B cell (primary cell): Measurements from ENCODE around the gene MCM6. TPM values are rescaled to one million over a fixed set of nuclear protein-coding genes. Genes with fewer than 3 reads are reported as not detected.

Experiments
- ATAC-seq: fragments of 200-7000 bp; cut with Tn5 transposase; one replicate; pipeline ENCODE4 v1.10.0; 2021; ENCODE audit warnings: low read depth, mild to moderate bottlenecking, moderate number of reproducible peaks, moderate library complexity
- CTCF ChIA-PET: fragments of 350-600 bp; sonication (Branson Sonifier 250); formaldehyde crosslinking; loops from one replicate; lab custom pipeline; 2021; ENCODE audit warnings: antibody characterized with exemption, inconsistent platforms; lab: Charles Lee
- POLR2A ChIA-PET: fragments of 350-600 bp; sonication (Branson Sonifier 250); formaldehyde crosslinking; loops from one replicate; lab custom pipeline; 2021; ENCODE audit warnings: antibody characterized with exemption; lab: Charles Lee
- DNase-seq: peaks from one replicate; pipeline ENCODE4 v3.0.0; 2013
- H2AFZ ChIP-seq: 2 replicates; pipeline ENCODE4 v1.6.1; 2012; ENCODE audit warnings: mild to moderate bottlenecking, low read depth, low read length; ENCODE audit not compliant: insufficient read depth, poor library complexity, severe bottlenecking
- H3K27ac ChIP-seq, 2 donors: 1 replicate in 1 of 2; 2 replicates in 1 of 2; pipeline ENCODE4 v1.5.1; 2012 to 2013; ENCODE audit warnings: low read length in 2 of 2, mild to moderate bottlenecking in 2 of 2, moderate library complexity in 1 of 2
- H3K27me3 ChIP-seq, 4 experiments: fragments of 200-600 bp in 1 of 4; sonication (generic) in 1 of 4; replicated peaks in 1 of 4; 1 replicate in 2 of 4; 2 replicates in 2 of 4; pipeline versions ENCODE4 v1.6.1 to v1.7.0; 2013 to 2016; ENCODE audit warnings: low read length in 3 of 4, mild to moderate bottlenecking in 2 of 4, mixed read lengths in 1 of 4, moderate library complexity in 1 of 4; ENCODE audit not compliant: insufficient read depth in 4 of 4, control insufficient read depth in 3 of 4; ENCODE audit errors: control extremely low read depth in 1 of 4
- H3K36me3 ChIP-seq, 2 experiments: replicated peaks in 1 of 2; 1 replicate in 1 of 2; 2 replicates in 1 of 2; pipeline versions ENCODE4 v1.6.1 to v1.7.1; 2013; ENCODE audit warnings: low read length in 1 of 2; ENCODE audit not compliant: insufficient read depth in 2 of 2, control insufficient read depth in 1 of 2; ENCODE audit errors: control extremely low read depth in 1 of 2, extremely low read depth in 1 of 2
- H3K4me1 ChIP-seq, 2 donors: fragments of 200-600 bp in 1 of 2; sonication (generic) in 1 of 2; 1 replicate in 1 of 2; 2 replicates in 1 of 2; pipeline versions ENCODE4 v1.5.1 to v1.6.1; 2013 to 2017; ENCODE audit warnings: low read length in 2 of 2; ENCODE audit not compliant: control insufficient read depth in 2 of 2, insufficient read depth in 2 of 2
- H3K4me2 ChIP-seq: replicated peaks from 2 replicates; pipeline ENCODE3; 2012; ENCODE audit warnings: mild to moderate bottlenecking, low read depth, low read length; ENCODE audit not compliant: poor library complexity, severe bottlenecking
- H3K4me3 ChIP-seq, 5 experiments: fragments of 200-600 bp in 1 of 5; sonication (generic) in 1 of 5; 1 replicate in 3 of 5; 2 replicates in 2 of 5; pipeline versions ENCODE4 v1.5.1 to v1.7.0; 2011 to 2016; ENCODE audit warnings: low read length in 4 of 5, mild to moderate bottlenecking in 4 of 5, low read depth in 2 of 5, control low read depth in 1 of 5, moderate library complexity in 1 of 5; ENCODE audit not compliant: insufficient read depth in 1 of 5; ENCODE audit errors: control extremely low read depth in 1 of 5, extremely low read depth in 1 of 5
- H3K79me2 ChIP-seq: fragments of 200-600 bp; sonication (generic); one replicate; pipeline ENCODE4 v1.6.0; 2016; ENCODE audit warnings: low read length; ENCODE audit not compliant: control insufficient read depth, insufficient read depth
- H3K9ac ChIP-seq: fragments of 200-600 bp; sonication (generic); 2 replicates; pipeline ENCODE4 v1.6.1; 2017; ENCODE audit warnings: mild to moderate bottlenecking, low read length, moderate library complexity
- H3K9me3 ChIP-seq, 3 donors: one replicate each; pipeline versions ENCODE4 v1.6.1 to v1.7.1; 2013; ENCODE audit warnings: low read length in 2 of 3; ENCODE audit not compliant: control insufficient read depth in 2 of 3, insufficient read depth in 1 of 3; ENCODE audit errors: control extremely low read depth in 1 of 3
- H4K20me1 ChIP-seq: 2 replicates; pipeline ENCODE4 v1.6.0; 2012; ENCODE audit warnings: mild to moderate bottlenecking, low read length; ENCODE audit not compliant: insufficient read depth, control insufficient read depth, poor library complexity, severe bottlenecking
- H3K27ac Mint-ChIP-seq: one replicate; pipeline ENCODE4 v1.8.0; 2021; ENCODE audit warnings: mixed read lengths
- H3K27me3 Mint-ChIP-seq: one replicate; pipeline ENCODE4 v1.8.0; 2021; ENCODE audit warnings: mixed read lengths
- H3K4me1 Mint-ChIP-seq: one replicate; pipeline ENCODE4 v1.8.0; 2021; ENCODE audit warnings: mixed read lengths
- H3K4me3 Mint-ChIP-seq: one replicate; pipeline ENCODE4 v1.8.0; 2021; ENCODE audit warnings: mixed read lengths
- H3K9me3 Mint-ChIP-seq: one replicate; pipeline ENCODE4 v1.8.0; 2022; ENCODE audit warnings: mixed read lengths; ENCODE audit not compliant: insufficient read depth
- EZH2 ChIP-seq: IDR thresholded peaks from 2 replicates; pipeline ENCODE4 v1.6.1; 2012; ENCODE audit warnings: borderline replicate concordance, low read depth, mild to moderate bottlenecking, moderate library complexity, low read length; ENCODE audit not compliant: insufficient read depth, poor library complexity, severe bottlenecking
- WGBS: methylation state at CpG from one replicate; pipeline ENCODE4 v1.1.5; 2013; ENCODE audit warnings: missing lambda C conversion rate; ENCODE audit not compliant: insufficient coverage; 5-methylcytosine and 5-hydroxymethylcytosine counted together
- intact Hi-C: fragments of 100-400 bp; cut with micrococcal nuclease; formaldehyde crosslinking; loops from one replicate; pipeline ENCODE4 v1.10.0; 2022
- polyA plus RNA-seq: library from polyadenylated mRNA; depleted of rRNA; stranded (reverse); fragments of >200 nt; gene quantifications from 2 replicates; pipeline ENCODE4 v1.2.3, GENCODE V29; 2012
- total RNA-seq, 2 donors: library from RNA; stranded (reverse); fragments of 120-200 nt in 1 of 2; gene quantifications; 1 replicate in 1 of 2; 2 replicates in 1 of 2; pipeline versions ENCODE4 v1.2.3 to v1.2.4, GENCODE V29; 2013 to 2022
- TF ChIP-seq, protein P1 (sequence below): fragments of 200-600 bp; IDR thresholded peaks from one replicate; pipeline ENCODE4 v1.8.0; 2022; ENCODE audit warnings: antibody characterized with exemption, mild to moderate bottlenecking

The MCM6 gene
- total and polyA plus RNA-seq, 2 donors (not counting 1 experiment from before 2014, with no cell fraction given): 2.3 to 30.0 TPM

DNA sequence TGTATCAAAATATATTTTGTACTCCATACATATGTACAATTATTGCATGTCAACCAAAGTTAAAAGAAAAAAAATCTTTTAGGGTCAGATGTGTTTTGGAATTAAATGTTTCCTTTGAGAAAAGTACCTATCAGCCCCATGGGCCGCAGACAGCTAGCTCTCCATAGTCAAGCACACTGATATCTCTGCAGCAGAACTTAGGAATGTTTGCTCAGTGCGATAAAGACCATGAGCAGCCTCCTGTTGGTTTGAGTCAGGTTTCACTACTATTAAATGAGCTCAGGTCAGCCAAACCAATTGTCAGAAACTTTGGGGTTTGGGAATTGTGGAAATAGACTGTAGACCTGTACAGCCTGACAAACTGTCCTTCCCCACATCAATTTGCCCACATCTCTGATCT, 73.0 kb downstream of the MCM6 start:
- H3K9me3 ChIP-seq: peaks cover 3 to 22% (median 16%) of the 10 kb centered on the region in 3 donors
- H2AFZ ChIP-seq: no peak overlapping the region
- H3K4me3 ChIP-seq: no peak overlapping the region
- H3K9ac ChIP-seq: no peak overlapping the region
- ChIA-PET CTCF (no interaction called here), POLR2A (no interaction called here)
- ATAC-seq: no peak
- no peak overlapping the region for H3K27ac ChIP-seq
- H3K4me1 ChIP-seq: no peaks in the 10 kb centered on the region
- H3K4me2 ChIP-seq: no peak overlapping the region
- Mint-ChIP-seq H3K27ac (no peak overlapping the region), H3K9me3 (peaks cover 7% of the 10 kb centered on the region), H3K4me3 (no peak overlapping the region), H3K4me1 (no peaks in the 10 kb centered on the region), H3K27me3 (no peaks in the 10 kb centered on the region)
- H3K79me2 ChIP-seq: no peaks in the 10 kb centered on the region
- intact Hi-C loops: no loop called here
- H4K20me1 ChIP-seq: no peaks in the 10 kb centered on the region
- DNase-seq: no peak
- TF ChIP-seq, protein P1, sequence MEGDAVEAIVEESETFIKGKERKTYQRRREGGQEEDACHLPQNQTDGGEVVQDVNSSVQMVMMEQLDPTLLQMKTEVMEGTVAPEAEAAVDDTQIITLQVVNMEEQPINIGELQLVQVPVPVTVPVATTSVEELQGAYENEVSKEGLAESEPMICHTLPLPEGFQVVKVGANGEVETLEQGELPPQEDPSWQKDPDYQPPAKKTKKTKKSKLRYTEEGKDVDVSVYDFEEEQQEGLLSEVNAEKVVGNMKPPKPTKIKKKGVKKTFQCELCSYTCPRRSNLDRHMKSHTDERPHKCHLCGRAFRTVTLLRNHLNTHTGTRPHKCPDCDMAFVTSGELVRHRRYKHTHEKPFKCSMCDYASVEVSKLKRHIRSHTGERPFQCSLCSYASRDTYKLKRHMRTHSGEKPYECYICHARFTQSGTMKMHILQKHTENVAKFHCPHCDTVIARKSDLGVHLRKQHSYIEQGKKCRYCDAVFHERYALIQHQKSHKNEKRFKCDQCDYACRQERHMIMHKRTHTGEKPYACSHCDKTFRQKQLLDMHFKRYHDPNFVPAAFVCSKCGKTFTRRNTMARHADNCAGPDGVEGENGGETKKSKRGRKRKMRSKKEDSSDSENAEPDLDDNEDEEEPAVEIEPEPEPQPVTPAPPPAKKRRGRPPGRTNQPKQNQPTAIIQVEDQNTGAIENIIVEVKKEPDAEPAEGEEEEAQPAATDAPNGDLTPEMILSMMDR: no peak
- no peak for TF ChIP-seq EZH2
- no peaks in the 10 kb centered on the region for H3K27me3 ChIP-seq
- no CpG with 5 or more reads among the region's 2 CpGs for WGBS
- no peaks in the 10 kb centered on the region for H3K36me3 ChIP-seq

DNA sequence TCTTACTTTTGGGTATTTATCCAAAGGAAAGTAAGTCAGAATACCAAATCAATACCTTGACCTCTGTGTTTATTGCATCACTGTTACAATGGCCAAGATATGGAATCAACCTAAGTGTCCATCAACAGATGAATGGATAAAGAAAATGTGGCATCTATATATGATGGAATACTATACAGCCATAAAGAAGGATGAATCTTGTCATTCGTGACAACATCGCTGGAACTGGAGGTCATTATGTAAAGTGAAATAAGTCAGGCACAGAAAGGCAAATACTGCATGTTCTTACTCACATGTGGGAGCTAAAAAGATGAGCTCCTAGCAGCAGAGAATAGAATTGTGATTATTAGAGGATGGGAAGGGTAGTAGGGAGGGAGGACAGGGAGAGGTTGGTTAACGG, 73.9 kb downstream of the MCM6 start:
- TF ChIP-seq, protein P1: no peak
- no peak for TF ChIP-seq EZH2
- H3K4me1 ChIP-seq: peaks cover 0 to 4% of the 10 kb centered on the region in 2 donors
- no peak overlapping the region for H3K4me3 ChIP-seq
- H3K4me2 ChIP-seq: no peak overlapping the region
- H3K9me3 ChIP-seq: peaks cover 3 to 22% (median 16%) of the 10 kb centered on the region in 3 donors
- CTCF ChIA-PET: no interaction called here
- H3K4me1 Mint-ChIP-seq: peaks cover 2% of the 10 kb centered on the region
- H3K9ac ChIP-seq: no peak overlapping the region
- 67% methylated on average over 3 of the region's 3 CpGs for WGBS
- no peak overlapping the region for H3K27ac ChIP-seq
- no peak overlapping the region for H3K27ac Mint-ChIP-seq
- H4K20me1 ChIP-seq: no peaks in the 10 kb centered on the region
- no peaks in the 10 kb centered on the region for H3K36me3 ChIP-seq
- no peak overlapping the region for H2AFZ ChIP-seq
- H3K79me2 ChIP-seq: no peaks in the 10 kb centered on the region
- no peak for ATAC-seq
- intact Hi-C loops: no loop called here
- no peak for DNase-seq
- POLR2A ChIA-PET: no interaction called here
- peaks cover 7% of the 10 kb centered on the region for H3K9me3 Mint-ChIP-seq
- no peaks in the 10 kb centered on the region for H3K27me3 Mint-ChIP-seq
- no peak overlapping the region for H3K4me3 Mint-ChIP-seq
- no peaks in the 10 kb centered on the region for H3K27me3 ChIP-seq
